Neuron (in vitro differentiated cells): ENCODE data around the gene HSPG2.

Experiments
- H2AFZ ChIP-seq: one replicate; pipeline ENCODE4 v1.6.1; 2013; ENCODE audit warnings: low read depth, mild to moderate bottlenecking, inconsistent platforms, low read length, moderate library complexity
- H3K27me3 ChIP-seq: one replicate; pipeline ENCODE4 v1.6.1; 2013; ENCODE audit warnings: low read length; ENCODE audit not compliant: insufficient read depth
- H3K36me3 ChIP-seq: one replicate; pipeline ENCODE4 v1.6.1; 2013; ENCODE audit warnings: low read length; ENCODE audit not compliant: insufficient read depth
- H3K4me1 ChIP-seq: one replicate; pipeline ENCODE4 v1.6.1; 2013; ENCODE audit warnings: low read length; ENCODE audit not compliant: insufficient read depth
- H3K4me3 ChIP-seq: 2 replicates; pipeline ENCODE4 v1.5.1; 2013; ENCODE audit warnings: mild to moderate bottlenecking, low read length, moderate library complexity
- H3K9me3 ChIP-seq: one replicate; pipeline ENCODE4 v1.6.1; 2013; ENCODE audit warnings: low read length

HSPG2 gene

DNA sequence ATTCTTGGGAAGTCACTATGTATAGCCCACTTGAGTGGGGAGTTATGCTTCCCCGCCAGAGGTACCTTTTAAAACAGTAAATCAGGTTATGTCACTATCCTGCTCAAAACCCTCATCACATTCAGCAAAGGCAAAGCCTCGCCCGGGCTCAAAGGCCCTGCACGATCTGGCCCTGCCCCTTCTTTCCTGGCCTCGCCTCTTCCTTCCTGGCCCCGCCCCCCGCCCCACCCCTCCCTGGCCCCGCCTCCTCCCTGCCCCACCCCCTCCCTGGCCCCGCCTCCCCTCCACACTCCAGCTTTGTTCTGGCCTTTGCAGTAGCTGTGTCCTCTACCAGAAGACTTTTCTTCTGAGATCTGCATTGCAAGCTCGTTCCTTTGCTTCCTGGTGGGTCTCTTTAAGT lies 118.5 kb downstream of the HSPG2 start:
- no peaks in the 10 kb centered on the region for H3K9me3 ChIP-seq
- no peaks in the 10 kb centered on the region for H3K27me3 ChIP-seq
- H3K4me3 ChIP-seq = no peak overlapping the region
- H2AFZ ChIP-seq = no peak overlapping the region
- H3K36me3 ChIP-seq = peaks cover 4% of the 10 kb centered on the region
- H3K4me1 ChIP-seq = peaks cover 4% of the 10 kb centered on the region

- Histone ChIP-seq H3K4me1 (peaks cover 4% of the 10 kb centered on the region), H3K4me3 (no peak overlapping the region), H2AFZ (no peak overlapping the region), H3K9me3 (no peaks in the 10 kb centered on the region), H3K36me3 (no peaks in the 10 kb centered on the region), H3K27me3 (no peaks in the 10 kb centered on the region)
Observed at GRCh38 chr1:21816602-21817302, 120.4 kb downstream of the HSPG2 start.

DNA sequence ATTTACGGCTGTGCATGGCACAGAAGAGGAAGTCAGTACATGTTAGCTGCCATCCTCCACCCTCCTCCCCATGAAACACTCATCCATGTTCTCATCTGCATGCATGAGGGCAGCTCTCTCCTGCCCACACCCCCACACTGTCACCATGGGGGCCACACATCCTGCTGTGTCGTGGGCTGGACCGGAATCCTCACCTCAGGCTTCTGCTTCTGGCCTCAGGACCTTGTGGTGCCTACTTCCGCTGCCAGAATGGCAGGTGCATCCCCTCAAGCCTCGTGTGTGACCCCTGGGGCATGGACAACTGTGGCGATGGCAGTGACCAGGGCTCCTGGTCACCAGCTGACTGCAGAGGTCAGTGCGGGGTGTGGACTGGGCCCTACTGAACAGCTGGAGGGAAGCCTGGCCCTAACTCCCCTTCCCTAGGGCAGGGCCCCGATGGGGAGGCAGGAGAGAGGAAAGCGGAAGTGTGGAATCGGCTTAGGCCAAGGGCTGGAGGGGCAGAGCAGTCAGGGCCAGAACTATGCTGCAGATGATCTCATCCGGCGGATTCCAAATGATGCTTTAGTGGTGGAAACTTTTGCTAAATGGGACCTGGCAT lies 121.3 kb downstream of the HSPG2 start:
- Histone ChIP-seq H3K4me1 (peaks cover 4% of the 10 kb centered on the region), H3K4me3 (no peak overlapping the region), H3K27me3 (no peaks in the 10 kb centered on the region), H2AFZ (no peak overlapping the region), H3K9me3 (no peaks in the 10 kb centered on the region), H3K36me3 (no peaks in the 10 kb centered on the region)

DNA sequence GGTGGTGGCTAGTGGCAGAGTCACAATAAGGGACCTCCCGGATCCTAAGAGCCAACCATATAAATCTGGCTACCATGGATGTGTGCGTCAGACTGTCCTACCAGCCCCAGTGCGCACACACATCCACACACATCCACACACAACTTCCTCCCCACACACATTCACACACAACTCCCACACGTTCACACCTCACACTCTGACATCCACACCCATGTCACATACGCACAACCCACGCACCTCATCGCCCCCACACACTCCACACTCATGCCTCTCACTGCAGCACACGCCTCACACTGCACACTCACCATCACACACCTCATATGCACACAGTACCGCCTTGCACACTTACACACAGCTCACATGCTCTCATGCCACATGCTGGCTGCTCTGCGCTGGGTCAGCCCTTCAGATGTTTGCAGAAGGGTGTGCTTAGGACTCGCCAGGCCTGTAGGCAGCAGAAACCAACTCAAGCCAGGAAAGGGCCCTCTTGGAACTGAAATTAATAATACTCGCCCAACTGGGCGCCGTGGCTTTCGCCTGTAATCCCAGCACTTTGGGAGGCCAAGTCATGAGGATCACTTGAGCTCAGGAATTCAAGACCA lies 122.0 kb downstream of the HSPG2 start:
- Histone ChIP-seq H3K4me3 (no peak overlapping the region), H3K9me3 (no peaks in the 10 kb centered on the region), H3K36me3 (no peaks in the 10 kb centered on the region)

DNA sequence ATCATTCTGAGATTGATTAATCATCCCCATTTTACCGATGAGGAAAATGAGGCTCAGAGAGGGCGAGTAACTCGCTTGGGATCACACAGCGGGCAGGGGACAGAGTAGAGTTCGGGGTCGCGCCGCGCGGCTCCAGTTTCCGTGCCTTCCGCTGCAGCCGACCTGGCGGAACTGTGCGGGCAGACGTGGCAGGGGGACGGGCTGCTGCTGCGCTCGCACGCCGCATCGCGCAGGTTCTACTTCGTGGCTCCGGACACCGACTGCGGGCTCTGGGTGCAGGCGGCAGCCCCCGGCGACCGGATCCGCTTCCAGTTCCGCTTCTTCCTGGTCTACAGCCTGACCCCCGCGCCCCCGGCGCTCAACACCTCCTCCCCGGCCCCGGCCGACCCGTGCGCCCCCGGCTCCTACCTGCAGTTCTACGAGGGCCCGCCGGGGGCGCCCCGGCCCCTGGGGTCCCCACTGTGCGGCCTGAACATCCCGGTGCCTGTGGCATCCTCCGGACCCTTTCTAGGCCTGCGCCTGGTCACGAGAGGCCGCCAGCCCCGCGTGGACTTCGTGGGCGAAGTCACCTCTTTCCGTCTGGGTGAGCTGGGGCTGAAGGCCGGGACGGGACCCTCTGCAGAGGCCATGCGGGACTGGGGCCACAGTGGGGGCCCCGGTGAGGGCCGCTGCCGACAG lies 122.7 kb downstream of the HSPG2 start:
- Histone ChIP-seq H3K9me3 (no peaks in the 10 kb centered on the region), H3K36me3 (no peaks in the 10 kb centered on the region), H2AFZ (no peak overlapping the region), H3K27me3 (no peaks in the 10 kb centered on the region), H3K4me3 (no peak overlapping the region), H3K4me1 (peaks cover 4% of the 10 kb centered on the region)

More for the DNA sequence above, 122.0 kb downstream of the HSPG2 start:
- Histone ChIP-seq H3K4me1 (peaks cover 4% of the 10 kb centered on the region), H3K27me3 (no peaks in the 10 kb centered on the region), H2AFZ (no peak overlapping the region)

DNA sequence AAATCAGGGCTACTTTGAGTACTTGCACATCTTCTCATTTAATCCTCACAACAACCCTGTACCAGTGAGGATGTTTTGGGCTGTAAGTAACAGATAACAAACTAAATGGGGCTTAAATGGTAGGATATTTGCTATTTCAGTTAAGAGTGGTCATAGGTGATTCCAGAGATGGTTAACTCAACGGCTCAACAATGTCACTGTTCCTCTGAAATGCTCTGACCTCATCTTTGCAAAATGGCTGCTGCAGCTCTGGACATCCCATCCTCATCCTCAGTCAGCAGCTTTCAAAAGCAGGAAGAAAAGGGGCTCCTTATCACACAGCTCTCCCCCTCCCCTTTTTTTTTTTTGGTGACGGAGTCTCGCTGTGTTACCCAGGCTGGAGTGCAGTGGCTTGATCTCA lies 123.6 kb downstream of the HSPG2 start:
- H3K27me3 ChIP-seq = no peaks in the 10 kb centered on the region
- H3K36me3 ChIP-seq = no peaks in the 10 kb centered on the region
- peaks cover 4% of the 10 kb centered on the region for H3K4me1 ChIP-seq
- H2AFZ ChIP-seq = no peak overlapping the region
- H3K9me3 ChIP-seq = no peaks in the 10 kb centered on the region
- no peak overlapping the region for H3K4me3 ChIP-seq

DNA sequence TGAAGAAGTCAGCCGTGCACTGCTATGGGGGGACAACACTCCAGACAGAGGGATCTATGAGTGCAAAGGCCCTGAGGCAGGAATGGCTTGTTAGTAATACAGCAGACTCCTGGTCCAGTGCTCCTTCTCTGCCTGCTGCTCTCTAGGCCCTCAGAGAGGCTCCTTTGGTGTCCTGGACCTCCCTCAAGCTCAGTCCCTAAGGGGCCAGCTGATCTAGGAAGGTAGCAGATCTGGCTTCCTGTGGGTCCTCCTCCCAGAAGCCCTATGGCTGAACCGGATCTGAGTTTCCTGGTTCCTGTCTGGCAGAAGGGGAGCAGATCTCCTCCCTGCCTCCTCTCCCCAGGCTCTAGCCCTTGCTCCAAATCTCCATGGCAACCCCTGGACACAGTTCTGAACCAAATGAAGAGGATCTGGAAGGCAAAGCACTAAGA lies 125.2 kb downstream of the HSPG2 start, which contains the start of gene LDLRAD2:
Gene LDLRAD2, plus strand, starts transcription at position 391 of the 431 bp plus-strand sequence. CDS start 187 bp downstream, outside the sequence.
- Histone ChIP-seq H3K4me3 (no peak within 1 kb of the TSS), H3K36me3 (no peaks in the 10 kb centered on the region), H2AFZ (no peak within 1 kb of the TSS), H3K4me1 (peaks cover 4% of the 10 kb centered on the region), H3K9me3 (no peaks in the 10 kb centered on the region), H3K27me3 (no peaks in the 10 kb centered on the region)

GRCh38 chr1:21804536-21804935 lies 132.6 kb downstream of the HSPG2 start:
- Histone ChIP-seq H3K36me3 (no peaks in the 10 kb centered on the region), H3K9me3 (no peaks in the 10 kb centered on the region), H3K27me3 (no peaks in the 10 kb centered on the region), H3K4me3 (no peak overlapping the region), H2AFZ (no peak overlapping the region), H3K4me1 (no peaks in the 10 kb centered on the region)

DNA sequence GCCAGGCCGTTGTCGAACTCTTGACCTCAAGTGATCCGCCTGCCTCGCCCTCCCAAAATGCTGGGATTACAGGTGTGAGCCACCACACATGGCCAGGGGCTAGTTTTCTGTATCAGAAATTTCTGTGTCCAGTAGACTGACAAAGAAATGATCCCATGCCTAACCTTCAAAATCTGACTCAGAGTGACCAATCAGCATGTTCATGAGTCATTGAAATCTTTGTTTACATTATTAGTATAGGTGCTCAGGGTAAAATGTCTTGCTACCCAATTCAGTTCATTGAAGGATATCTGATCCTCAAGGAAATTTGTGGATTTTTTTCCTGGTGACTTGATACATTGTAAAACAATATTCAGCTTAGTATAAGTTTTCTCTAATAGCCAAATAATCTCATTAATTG lies 136.0 kb downstream of the HSPG2 start:
- H3K9me3 ChIP-seq = no peaks in the 10 kb centered on the region
- no peak overlapping the region for H2AFZ ChIP-seq
- no peak overlapping the region for H3K4me3 ChIP-seq
- no peaks in the 10 kb centered on the region for H3K36me3 ChIP-seq
- no peaks in the 10 kb centered on the region for H3K27me3 ChIP-seq
- H3K4me1 ChIP-seq = no peaks in the 10 kb centered on the region

- peaks cover 4% of the 10 kb centered on the region for H3K9me3 ChIP-seq
- no peaks in the 10 kb centered on the region for H3K4me1 ChIP-seq
- H3K27me3 ChIP-seq = no peaks in the 10 kb centered on the region
- no peaks in the 10 kb centered on the region for H3K36me3 ChIP-seq
- no peak overlapping the region for H3K4me3 ChIP-seq
- no peak overlapping the region for H2AFZ ChIP-seq
Observed at GRCh38 chr1:21799730-21800129, 137.4 kb downstream of the HSPG2 start.

DNA sequence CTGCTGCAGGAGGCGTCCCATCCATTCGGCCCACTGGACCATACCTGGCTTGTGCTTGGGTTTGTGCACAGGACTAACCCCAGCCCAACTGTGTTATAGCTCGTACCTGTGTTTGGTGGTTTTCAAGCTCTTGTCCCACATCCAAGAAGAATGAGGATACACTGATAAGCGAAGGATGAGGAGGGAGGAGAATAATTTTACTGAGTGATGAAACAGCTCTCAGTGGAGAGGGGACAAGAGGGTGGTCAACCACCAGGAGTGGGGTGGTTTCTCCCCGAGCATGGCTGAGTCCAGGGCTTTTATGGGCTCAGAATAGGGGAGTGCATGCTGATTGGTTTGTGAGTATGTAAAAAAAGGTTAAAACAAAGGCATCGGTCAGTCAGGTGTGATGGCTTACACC lies 142.0 kb downstream of the HSPG2 start:
- Histone ChIP-seq H2AFZ (no peak overlapping the region), H3K4me3 (no peak overlapping the region), H3K27me3 (no peaks in the 10 kb centered on the region), H3K4me1 (no peaks in the 10 kb centered on the region), H3K36me3 (no peaks in the 10 kb centered on the region), H3K9me3 (peaks cover 5% of the 10 kb centered on the region)

DNA sequence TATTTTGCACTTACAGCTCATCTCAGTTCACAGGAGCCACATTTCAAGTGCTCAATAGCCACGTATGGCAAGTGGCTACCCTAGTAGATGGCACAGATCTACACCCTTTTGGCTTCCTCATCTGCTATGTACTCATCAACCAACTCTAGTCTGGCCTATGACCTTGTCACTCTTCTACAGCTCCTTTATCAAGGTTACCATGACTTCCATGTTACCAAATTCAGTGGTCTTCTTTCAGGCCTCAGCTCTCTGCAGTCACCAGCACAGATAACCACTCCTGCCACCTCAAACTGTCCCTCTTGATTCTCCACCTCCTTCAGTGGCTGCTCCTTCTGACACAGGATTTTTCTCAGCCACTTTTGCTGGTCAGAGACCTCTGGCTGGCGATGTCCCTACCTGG lies 142.5 kb downstream of the HSPG2 start:
- Histone ChIP-seq H3K4me1 (no peaks in the 10 kb centered on the region), H2AFZ (no peak overlapping the region), H3K27me3 (no peaks in the 10 kb centered on the region), H3K9me3 (peaks cover 5% of the 10 kb centered on the region), H3K4me3 (no peak overlapping the region), H3K36me3 (no peaks in the 10 kb centered on the region)

- Histone ChIP-seq H3K27me3 (no peaks in the 10 kb centered on the region), H2AFZ (no peak overlapping the region), H3K36me3 (no peaks in the 10 kb centered on the region), H3K4me1 (no peaks in the 10 kb centered on the region), H3K9me3 (peaks cover 5% of the 10 kb centered on the region), H3K4me3 (no peak overlapping the region)
Observed at GRCh38 chr1:21793104-21793503, 144.0 kb downstream of the HSPG2 start.
